Skeletal muscle satellite cell (primary cell): ENCODE measurements around the gene BCAP29. TPM values are rescaled to one million over a fixed set of nuclear protein-coding genes. Genes with fewer than 3 reads are reported as not detected.
"Not testable (repeated sequence)": the region's sequence is repeated elsewhere in the genome, so short reads cannot be mapped to it uniquely, and the experiment has no call there.

Experiments used
- H3K27me3 ChIP-seq: 2 replicates; pipeline ENCODE4 v1.7.0; 2013; ENCODE audit warnings: low read length; ENCODE audit not compliant: control insufficient read depth, insufficient read depth
- H3K36me3 ChIP-seq: 2 replicates; pipeline ENCODE4 v1.7.0; 2013; ENCODE audit warnings: mild to moderate bottlenecking, control low read depth, low read length; ENCODE audit not compliant: insufficient read depth
- H3K4me1 ChIP-seq: 2 replicates; pipeline ENCODE4 v1.7.0; 2013; ENCODE audit warnings: low read length; ENCODE audit not compliant: control insufficient read depth, insufficient read depth
- H3K4me2 ChIP-seq: 2 replicates; pipeline ENCODE4 v1.7.0; 2013; ENCODE audit warnings: mild to moderate bottlenecking, low read length
- H3K4me3 ChIP-seq: 2 replicates; pipeline ENCODE4 v1.7.0; 2013; ENCODE audit warnings: low read length
- H3K9ac ChIP-seq: 2 replicates; pipeline ENCODE4 v1.7.0; 2013; ENCODE audit warnings: mild to moderate bottlenecking, low read depth, low read length, moderate library complexity
- H3K9me3 ChIP-seq: replicated peaks from 2 replicates; pipeline ENCODE4 v1.7.0; 2013; ENCODE audit warnings: mild to moderate bottlenecking, control low read depth, low read length
- total RNA-seq: library from RNA; depleted of rRNA; stranded (reverse); fragments of >200 nt; gene quantifications from 2 replicates; pipeline ENCODE4 v1.2.3, GENCODE V29; 2012; rRNA removed

The BCAP29 gene
- 82.3 and 87.2 TPM in 2 replicates for total RNA-seq

GRCh38 chr7:107579885-107580715, at the start of gene BCAP29:
Gene BCAP29, plus strand, starts transcription at chr7:107580246. Its CDS starts 527 bp downstream, at chr7:107580773.
- peak within 1 kb of the TSS; percentile 95 for H3K4me3 ChIP-seq
- no peaks in the 10 kb centered on the region for H3K27me3 ChIP-seq
- peak within 1 kb of the TSS; percentile 84 for H3K4me2 ChIP-seq

GRCh38 chr7:107530751-107531150, 49.3 kb upstream of the BCAP29 start:
- H3K4me3 ChIP-seq, result no peak overlapping the region
- no peak overlapping the region for H3K9ac ChIP-seq
- H3K9me3 ChIP-seq, result no peaks in the 10 kb centered on the region
- peaks cover 3% of the 10 kb centered on the region for H3K36me3 ChIP-seq
- no peak overlapping the region for H3K4me2 ChIP-seq
- H3K27me3 ChIP-seq, result no peaks in the 10 kb centered on the region
- H3K4me1 ChIP-seq, result peaks cover 6% of the 10 kb centered on the region

More at GRCh38 chr7:107579885-107580715, at the start of gene BCAP29:
- peaks cover 8% of the 10 kb centered on the region for H3K4me1 ChIP-seq
- peaks cover 8% of the 10 kb centered on the region for H3K36me3 ChIP-seq
- no peaks in the 10 kb centered on the region for H3K9me3 ChIP-seq
- H3K9ac ChIP-seq, result peak within 1 kb of the TSS; percentile 95

- Histone ChIP-seq H3K4me3 (no peak overlapping the region), H3K4me2 (no peak overlapping the region), H3K27me3 (no peaks in the 10 kb centered on the region), H3K9me3 (no peaks in the 10 kb centered on the region), H3K36me3 (peaks cover under 1% of the 10 kb centered on the region), H3K4me1 (no peaks in the 10 kb centered on the region), H3K9ac (no peak overlapping the region)
These were observed 45.9 kb upstream of the BCAP29 start for GRCh38 chr7:107534139-107534538.

- H3K4me2 ChIP-seq, H3K9me3 ChIP-seq, H3K4me3 ChIP-seq, H3K27me3 ChIP-seq, H3K36me3 ChIP-seq, H3K4me1 ChIP-seq, H3K9ac ChIP-seq: not testable (repeated sequence)
These were observed 42.8 kb upstream of the BCAP29 start for GRCh38 chr7:107537228-107537627.

GRCh38 chr7:107538001-107538400, 42.0 kb upstream of the BCAP29 start:
- Histone ChIP-seq H3K4me1 (no peaks in the 10 kb centered on the region), H3K9ac (no peak overlapping the region), H3K9me3 (no peaks in the 10 kb centered on the region), H3K36me3 (peaks cover 3% of the 10 kb centered on the region), H3K4me2 (no peak overlapping the region), H3K27me3 (no peaks in the 10 kb centered on the region), H3K4me3 (no peak overlapping the region)

GRCh38 chr7:107543338-107543993, 36.6 kb upstream of the BCAP29 start:
- H3K4me2 ChIP-seq, result no peak overlapping the region
- no peak overlapping the region for H3K4me3 ChIP-seq
- H3K9me3 ChIP-seq, result no peaks in the 10 kb centered on the region
- H3K9ac ChIP-seq, result no peak overlapping the region
- peaks cover 17% of the 10 kb centered on the region for H3K36me3 ChIP-seq
- no peaks in the 10 kb centered on the region for H3K27me3 ChIP-seq
- no peaks in the 10 kb centered on the region for H3K4me1 ChIP-seq

GRCh38 chr7:107544848-107545591, 35.0 kb upstream of the BCAP29 start:
- Histone ChIP-seq H3K27me3 (no peaks in the 10 kb centered on the region), H3K4me3 (no peak overlapping the region), H3K36me3 (peaks cover 14% of the 10 kb centered on the region), H3K4me1 (no peaks in the 10 kb centered on the region), H3K9me3 (no peaks in the 10 kb centered on the region), H3K9ac (no peak overlapping the region), H3K4me2 (no peak overlapping the region)

GRCh38 chr7:107551936-107552335, 28.1 kb upstream of the BCAP29 start:
- H3K4me3 ChIP-seq, result no peak overlapping the region
- H3K9me3 ChIP-seq, result no peaks in the 10 kb centered on the region
- no peaks in the 10 kb centered on the region for H3K4me1 ChIP-seq
- H3K4me2 ChIP-seq, result no peak overlapping the region
- H3K27me3 ChIP-seq, result no peaks in the 10 kb centered on the region
- H3K9ac ChIP-seq, result no peak overlapping the region
- H3K36me3 ChIP-seq, result peaks cover 9% of the 10 kb centered on the region

GRCh38 chr7:107555893-107556292, 24.2 kb upstream of the BCAP29 start:
- no peaks in the 10 kb centered on the region for H3K27me3 ChIP-seq
- no peak overlapping the region for H3K9ac ChIP-seq
- peaks cover 12% of the 10 kb centered on the region for H3K36me3 ChIP-seq
- no peak overlapping the region for H3K4me3 ChIP-seq
- H3K4me1 ChIP-seq, result peaks cover 16% of the 10 kb centered on the region
- no peak overlapping the region for H3K4me2 ChIP-seq
- no peaks in the 10 kb centered on the region for H3K9me3 ChIP-seq

GRCh38 chr7:107559864-107560263, 20.2 kb upstream of the BCAP29 start:
- no peak overlapping the region for H3K4me3 ChIP-seq
- H3K4me2 ChIP-seq, result peak overlapping the region; percentile 38
- no peaks in the 10 kb centered on the region for H3K9me3 ChIP-seq
- no peak overlapping the region for H3K9ac ChIP-seq
- peaks cover 7% of the 10 kb centered on the region for H3K36me3 ChIP-seq
- peaks cover 26% of the 10 kb centered on the region for H3K4me1 ChIP-seq
- no peaks in the 10 kb centered on the region for H3K27me3 ChIP-seq

- H3K36me3 ChIP-seq, result peaks cover 7% of the 10 kb centered on the region
- no peaks in the 10 kb centered on the region for H3K9me3 ChIP-seq
- peaks cover 32% of the 10 kb centered on the region for H3K4me1 ChIP-seq
- H3K4me3 ChIP-seq, result no peak overlapping the region
- peak overlapping the region; percentile 10 for H3K4me2 ChIP-seq
- no peaks in the 10 kb centered on the region for H3K27me3 ChIP-seq
- H3K9ac ChIP-seq, result no peak overlapping the region
These were observed 19.0 kb upstream of the BCAP29 start for GRCh38 chr7:107560898-107561516.
